Fibroblast of skin of scalp (primary cell): ENCODE data around the gene ATP6V1G2. TPM values are rescaled to one million over a fixed set of nuclear protein-coding genes. Genes with fewer than 3 reads are reported as not detected.
"Not testable (repeated sequence)": the region's sequence is repeated elsewhere in the genome, so short reads cannot be mapped to it uniquely, and the experiment has no call there.

Source experiments
- DNase-seq: peaks from one replicate; pipeline ENCODE4 v3.0.0-alpha.2; 2013
- polyA plus RNA-seq, 2 experiments: library from polyadenylated mRNA; unstranded; fragments of 120-200 nt; gene quantifications; one replicate each; pipeline ENCODE4 v1.2.1, GENCODE V29; 2013; ENCODE audit not compliant: insufficient read length in 2 of 2

Gene ATP6V1G2
- polyA plus RNA-seq (2013, experiment 1 of 2; ENCODE audit: insufficient read length), result 9.2 TPM
- polyA plus RNA-seq (2013, experiment 2 of 2; ENCODE audit: insufficient read length), result 6.1 TPM

DNA sequence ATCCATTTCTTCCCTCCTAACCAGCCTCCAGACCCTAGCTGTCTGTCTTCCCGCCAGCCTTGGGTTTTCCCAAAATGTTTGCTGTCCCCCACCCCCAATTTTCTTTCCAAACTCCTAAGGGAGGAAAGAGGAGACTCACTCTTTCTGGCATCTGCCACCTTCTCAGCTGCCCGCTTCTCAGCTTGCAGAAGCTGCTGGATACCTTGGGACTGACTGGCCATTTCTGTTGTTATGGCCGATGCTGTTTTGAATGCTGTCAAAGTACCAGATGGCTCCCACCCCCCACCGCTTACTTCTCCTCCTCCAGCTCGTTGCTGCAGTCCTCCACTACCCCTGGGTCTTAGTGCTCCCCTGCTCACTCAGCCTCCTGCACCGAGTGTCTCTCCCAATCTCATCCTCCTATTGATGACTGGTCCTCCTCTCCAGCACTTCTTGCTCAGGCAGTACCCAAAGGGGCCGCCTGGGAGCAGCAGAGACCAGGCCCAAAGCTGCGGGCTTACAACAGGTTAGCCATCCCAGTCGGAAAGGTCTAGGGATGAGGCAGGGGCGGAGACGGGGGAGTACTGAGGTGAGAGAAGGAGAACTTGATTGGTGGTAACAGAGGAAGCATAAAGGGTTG lies at the start of gene ATP6V1G2:
Gene ATP6V1G2, minus strand, starts transcription at position 270 of the 619 bp plus-strand sequence. Its CDS starts 49 bp downstream, at position 221.
- peak; percentile 94 for DNase-seq

DNA sequence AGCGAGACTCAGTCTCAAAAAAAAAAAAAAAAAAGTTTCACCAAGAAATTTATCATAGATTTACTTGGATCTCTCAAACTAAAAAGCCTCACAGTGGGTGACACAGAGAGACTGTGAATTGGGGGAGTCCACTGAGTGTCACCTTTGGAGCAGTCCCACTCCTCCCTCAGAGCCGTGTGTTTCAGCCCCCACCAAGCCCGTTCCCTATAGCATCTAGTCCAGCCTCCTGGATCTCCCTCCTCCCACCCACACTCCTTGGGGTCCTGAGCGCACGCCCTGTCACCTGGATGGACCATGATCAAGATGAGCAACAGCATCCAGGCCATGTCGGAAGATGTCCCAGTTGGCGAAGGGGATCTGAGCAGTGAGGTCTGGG lies 46.0 kb upstream of the ATP6V1G2 start:
- DNase-seq, result no peak

DNA sequence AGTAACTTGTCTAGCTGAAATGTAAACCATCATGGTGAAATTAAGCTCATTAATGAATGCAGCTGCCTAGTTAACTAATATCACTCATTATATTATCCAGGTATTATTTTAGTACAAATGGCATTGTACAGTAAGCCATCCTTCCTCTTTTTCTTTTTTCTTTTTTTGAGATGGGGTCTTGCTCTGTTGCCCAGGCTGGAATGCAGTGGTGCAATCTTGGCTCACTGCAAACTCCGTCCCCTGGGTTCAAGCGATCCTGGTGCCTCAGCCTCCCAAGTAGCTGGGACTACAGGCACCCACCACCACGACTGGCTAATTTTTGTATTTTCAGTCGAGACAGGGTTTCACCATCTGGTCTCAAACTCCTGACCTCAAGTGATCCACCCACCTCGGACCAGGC lies 44.3 kb upstream of the ATP6V1G2 start:
- not testable (repeated sequence) for DNase-seq

DNA sequence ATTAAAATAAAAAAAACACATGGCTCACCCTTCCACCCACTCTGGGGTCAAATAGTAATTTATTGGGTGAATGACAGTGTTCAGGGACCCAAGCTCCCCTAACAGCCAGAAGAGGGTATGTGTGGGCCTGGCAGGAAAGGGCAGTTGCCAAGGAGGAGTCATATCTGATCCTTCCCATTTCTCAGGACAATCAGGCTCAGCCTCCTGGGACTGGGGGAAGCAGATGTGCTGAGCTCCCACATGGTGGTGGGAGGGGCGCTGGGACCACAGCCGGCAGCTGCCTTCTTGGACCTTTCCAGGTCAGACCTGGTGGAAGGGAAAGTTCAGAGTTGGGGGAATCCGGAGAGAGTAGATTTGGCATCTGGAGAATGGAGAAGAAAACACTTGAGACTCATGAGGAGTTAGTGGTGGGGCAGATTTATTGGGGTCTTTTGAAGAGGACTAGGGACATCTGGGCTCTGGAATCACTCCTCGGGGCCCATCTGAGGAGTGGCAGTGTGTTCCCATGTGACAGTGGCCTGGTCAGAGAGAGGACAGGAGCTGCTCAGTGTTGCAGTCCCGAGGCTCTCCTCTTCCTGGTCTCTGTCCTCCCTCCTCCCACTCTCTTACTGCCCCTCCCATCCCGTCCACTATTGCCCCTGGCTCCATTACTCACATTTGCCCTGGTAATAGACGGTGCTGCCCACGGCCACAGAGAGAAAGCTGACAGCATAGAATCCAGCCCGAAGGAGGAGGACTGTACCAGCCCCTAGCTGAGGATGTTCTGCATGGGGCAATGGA lies 42.7 kb upstream of the ATP6V1G2 start:
- no peak for DNase-seq

DNA sequence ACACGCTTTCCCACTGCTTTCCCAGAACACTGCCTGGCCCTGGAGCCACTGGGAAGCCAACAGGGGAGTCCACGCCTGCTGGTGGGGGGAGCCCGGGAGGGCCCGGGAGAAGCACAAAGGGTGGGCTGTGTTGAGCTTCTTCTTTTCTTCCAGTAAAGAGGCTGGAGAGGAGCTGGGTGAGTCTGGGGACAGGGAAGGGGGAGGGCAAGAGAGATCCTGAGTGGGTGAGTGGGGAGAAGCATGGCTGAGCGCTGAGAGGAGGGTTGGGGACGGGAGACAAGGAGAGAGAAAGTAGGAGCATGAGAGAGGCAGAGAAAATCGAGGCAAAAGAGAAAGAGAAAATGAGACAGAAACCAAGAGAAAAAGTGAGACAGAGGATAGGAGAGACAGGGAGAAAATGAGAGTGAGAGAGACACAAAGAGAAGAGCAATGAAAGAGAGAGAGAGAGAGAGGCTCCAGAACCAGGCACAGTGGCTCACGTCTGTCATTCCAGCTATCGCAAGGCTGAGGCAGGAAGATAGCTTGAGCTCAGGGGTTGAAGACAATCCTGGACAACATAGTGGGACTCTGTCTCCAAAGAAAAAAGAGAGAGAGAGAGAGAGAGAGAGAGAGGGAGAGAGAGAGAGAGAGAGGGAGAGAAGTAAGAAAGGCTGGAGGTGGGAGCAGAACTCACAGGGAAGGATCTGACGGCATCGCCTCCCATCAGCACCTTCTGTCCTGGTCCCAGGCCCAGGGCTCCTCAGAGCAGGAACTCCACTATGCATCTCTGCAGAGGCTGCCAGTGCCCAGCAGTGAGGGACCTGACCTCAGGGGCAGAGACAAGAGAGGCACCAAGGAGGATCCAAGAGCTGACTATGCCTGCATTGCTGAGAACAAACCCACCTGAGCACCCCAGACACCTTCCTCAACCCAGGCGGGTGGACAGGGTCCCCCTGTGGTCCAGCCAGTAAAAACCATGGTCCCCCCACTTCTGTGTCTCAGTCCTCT lies 41.7 kb upstream of the ATP6V1G2 start:
- no peak for DNase-seq

DNA sequence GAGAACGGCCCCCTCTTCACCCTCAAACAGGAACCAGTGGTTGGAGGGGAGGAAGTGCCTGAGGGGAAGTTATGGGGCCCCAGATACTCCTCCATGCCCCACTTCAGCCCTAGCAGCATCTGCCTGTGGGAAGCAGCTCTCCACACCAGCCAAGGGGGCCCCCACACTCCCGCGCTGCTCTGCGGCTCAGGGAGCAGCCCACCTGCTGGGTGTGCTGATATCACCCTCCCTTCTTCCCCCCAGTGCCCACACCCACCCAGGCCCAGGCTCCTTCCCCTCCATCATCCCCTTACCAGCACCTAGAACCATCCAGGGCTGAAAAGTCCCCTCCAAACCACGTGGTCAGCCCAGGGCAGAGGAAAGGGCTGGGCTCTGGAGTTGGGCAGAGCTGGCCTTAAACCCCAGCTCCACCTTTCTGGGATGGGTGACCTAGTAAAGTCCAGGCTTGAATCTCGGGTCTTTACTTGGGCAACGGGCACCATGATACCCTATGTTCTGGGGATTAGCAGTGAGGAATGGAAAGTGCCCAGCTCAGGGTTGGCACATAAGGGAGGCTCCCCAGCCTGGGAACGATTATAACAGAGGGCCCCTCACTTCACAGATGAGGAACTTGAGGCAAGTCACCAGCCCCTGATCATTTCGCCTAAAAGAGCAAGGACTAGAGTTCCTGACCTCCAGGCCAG lies 40.3 kb upstream of the ATP6V1G2 start:
- DNase-seq, result no peak

DNA sequence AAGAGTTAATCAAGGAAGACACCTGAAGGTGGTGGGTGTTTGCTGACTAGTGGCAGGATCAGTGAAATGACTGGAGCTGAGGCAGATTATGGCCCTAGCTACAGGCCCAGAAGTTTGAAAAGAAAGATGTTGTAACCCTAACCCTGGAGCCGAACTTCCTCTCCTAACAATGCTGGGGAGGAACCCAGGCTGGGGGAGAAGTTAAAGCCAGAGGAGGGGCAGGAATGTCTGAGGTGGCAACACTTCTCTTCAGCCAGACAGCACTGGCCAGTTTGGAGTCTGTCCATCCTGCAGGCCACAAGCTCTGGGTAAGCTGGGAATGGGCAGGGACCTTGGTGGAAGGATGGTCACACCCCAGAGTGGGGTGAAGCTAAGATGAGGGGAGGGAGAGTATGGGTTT lies 39.6 kb upstream of the ATP6V1G2 start, which contains the start of gene LST1:
Gene LST1, plus strand, starts transcription at position 270 of the 400 bp plus-strand sequence. CDS start 1,023 bp downstream, outside the sequence.
- DNase-seq, result no peak

DNA sequence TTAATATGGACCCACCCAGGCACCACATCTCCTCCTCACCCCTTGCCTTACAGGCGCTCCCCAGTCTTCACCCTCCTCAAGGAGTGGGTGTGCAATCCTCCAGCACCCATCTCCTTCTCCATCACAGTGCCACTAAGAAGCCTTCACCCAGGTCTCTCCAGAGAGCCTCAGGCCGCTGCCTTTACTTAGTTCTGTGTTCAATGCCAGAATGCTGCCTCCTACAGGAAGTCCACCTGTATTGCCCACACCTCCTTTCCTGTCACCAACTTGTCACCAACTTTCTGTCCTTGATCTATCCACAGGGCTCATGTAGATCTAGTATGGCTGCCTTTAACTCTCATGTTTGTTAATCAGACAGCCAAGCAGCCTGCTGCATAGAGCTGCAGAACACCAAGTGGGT lies 39.1 kb upstream of the ATP6V1G2 start:
- no peak for DNase-seq

DNA sequence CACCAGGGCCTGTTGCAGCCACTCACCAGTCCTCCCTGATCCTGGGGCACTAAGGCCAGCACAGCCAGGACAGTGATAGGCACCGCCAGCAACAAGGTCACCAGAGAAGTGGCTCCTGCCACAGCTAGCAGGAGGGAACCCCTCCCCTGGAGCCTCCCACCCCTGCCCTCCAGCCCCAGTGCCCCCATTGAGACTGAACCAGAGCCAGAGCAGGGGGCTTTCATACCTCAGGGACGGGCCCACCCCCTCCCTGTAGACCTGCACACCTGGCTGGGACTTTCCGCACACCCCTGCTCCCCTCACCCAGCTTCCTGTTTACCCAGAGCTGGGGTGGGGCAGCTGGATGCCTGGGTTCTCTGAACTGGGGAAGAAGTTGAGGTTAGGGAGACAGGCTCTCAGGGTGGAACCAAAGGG lies 35.8 kb upstream of the ATP6V1G2 start, which contains the start of gene LTB:
Gene LTB, minus strand, starts transcription at position 195 of the 414 bp plus-strand sequence. Its CDS starts 7 bp downstream, at position 188.
- no peak for DNase-seq

DNA sequence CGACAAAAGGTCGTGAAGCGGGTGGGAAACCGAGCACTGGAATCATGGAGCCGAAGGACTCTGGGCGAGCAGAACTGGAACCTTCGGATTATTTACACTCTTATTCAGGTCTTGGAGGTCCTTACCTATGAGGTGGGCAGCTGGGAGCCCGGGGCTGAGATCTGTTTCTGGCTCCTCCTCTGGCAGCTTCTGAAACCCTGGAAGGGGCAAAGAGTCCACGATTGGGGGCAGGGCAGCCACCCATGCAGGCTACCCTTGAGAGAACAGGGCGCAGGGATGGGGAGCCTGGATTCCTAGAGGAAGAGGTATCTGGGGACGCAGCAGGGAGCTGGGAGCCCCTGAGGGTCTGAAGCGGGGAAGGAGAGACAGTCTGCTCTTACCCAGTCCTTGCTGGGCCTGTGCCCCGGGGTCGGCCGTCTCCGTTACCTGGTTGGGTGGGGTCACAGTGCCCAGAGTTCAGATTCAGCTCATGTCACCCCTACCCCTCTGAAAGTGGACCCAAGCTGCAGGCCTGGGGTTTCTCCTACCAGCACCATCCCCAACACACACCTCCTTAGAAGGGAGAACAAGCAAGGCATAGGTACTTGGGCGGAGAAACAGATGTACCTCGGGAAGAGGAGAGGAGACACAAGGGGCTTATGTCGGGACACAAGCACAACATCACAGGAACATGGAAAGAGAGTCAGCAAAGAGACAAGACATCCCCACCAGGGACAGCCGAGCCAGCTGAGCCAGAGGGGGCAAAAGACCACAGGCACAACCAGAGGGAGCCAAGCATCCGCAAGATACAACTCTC lies 35.2 kb upstream of the ATP6V1G2 start:
- peak; percentile 12 for DNase-seq

DNA sequence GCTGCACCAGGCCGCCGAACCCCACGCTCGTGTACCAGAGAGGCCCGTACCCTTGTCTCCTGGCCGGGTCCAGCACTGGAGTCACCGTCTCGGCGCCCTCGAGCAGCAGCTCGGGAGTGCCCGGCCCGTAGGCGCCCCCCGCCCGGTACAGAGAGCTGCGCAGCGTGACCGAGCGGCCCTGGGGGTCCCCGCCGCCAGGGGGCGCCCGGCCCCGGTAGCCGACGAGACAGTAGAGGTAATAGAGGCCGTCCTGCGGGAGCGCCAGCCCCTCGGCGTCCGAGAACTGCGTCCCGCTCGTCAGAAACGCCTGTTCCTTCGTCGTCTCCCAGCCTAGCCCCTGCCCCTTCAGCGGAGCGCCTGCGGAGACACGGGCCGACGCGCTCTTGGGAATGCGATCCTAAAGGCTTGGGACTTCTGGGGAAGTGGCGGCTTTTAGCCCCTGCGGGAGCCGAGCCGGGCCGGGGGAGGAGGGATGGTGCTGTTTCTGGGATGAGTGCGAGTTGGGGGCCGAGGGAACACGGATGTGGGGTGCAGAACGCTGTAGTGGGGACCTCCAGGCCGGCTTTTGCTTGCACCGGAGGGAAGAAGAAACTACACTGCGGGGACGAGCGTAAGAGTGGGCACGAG lies 34.5 kb upstream of the ATP6V1G2 start:
- peak; percentile 79 for DNase-seq

DNA sequence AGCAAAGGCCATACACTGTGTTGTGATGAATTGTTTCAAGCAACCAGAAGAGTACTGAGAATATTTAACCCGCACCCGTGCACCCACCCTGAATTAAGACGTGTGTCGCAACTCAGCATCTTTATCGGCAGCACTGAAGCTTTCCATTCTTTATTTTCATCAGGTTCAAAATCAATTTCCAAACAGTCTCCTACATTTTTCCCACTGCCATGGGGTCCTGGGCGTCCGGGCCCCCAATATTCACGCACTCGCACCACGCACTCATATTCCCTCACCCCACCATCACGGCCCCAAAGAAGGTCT lies 34.0 kb upstream of the ATP6V1G2 start:
- no peak for DNase-seq

DNA sequence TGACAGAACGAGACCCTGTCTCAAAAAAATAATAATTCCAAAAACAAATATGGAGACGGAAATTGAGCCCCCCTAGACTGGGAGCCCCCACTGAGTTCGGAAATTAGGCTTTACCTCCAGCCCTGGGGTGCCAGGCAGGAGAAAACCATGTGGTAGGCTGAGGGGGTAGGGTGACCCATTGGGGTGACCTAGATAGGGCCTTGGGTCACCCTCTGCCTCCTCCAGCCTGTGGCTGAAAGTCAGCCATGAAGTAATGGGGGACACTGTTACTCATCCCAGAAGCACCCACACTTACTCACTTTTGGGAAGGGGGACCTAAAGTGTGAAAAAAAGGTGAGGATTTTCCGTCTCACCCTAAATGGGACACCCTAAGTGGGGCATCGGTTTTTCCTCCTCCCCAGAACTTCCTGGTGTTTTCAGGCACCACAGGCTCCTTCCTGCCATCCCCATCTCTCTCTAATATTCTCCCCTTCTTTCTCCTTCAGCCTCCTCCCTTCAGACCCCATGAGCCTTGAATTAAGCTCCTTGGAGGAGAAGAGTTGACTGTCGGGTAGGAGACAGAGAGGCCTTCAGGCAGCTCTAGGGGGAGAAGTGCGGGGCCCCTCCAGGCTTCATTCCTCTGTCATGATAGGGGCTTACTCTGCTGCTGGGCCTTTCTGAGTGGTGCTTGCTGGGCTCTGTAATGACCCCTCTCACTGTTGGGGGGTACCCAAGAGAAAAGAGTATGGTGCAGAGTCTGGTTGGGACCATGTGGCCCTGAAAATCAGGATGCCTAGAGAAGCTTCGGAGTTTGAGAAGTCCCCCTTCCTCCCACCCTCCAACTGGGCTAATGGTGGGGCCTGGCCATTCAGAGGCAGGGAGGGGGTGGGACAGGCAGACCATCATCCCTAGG lies 33.4 kb upstream of the ATP6V1G2 start:
- DNase-seq, result no peak

DNA sequence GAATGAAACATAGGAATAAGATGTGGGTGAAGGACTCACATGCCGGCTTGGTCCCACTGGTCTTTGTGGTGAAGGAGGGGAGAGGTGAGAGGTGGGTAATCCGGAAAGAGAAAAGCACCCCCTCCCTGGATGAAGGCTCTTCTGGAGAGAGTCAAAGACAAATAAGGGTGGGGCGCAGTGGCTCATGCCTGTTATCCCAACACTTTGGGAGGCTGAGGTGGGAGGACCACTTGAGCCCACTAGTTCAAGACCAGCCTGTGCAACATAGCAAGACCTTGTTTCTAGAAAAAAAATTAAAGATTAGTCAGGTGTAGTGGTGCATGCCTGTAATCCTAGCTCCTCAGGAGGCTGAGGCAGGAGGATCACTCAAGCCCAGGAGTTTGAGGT lies 32.7 kb upstream of the ATP6V1G2 start:
- no peak for DNase-seq

DNA sequence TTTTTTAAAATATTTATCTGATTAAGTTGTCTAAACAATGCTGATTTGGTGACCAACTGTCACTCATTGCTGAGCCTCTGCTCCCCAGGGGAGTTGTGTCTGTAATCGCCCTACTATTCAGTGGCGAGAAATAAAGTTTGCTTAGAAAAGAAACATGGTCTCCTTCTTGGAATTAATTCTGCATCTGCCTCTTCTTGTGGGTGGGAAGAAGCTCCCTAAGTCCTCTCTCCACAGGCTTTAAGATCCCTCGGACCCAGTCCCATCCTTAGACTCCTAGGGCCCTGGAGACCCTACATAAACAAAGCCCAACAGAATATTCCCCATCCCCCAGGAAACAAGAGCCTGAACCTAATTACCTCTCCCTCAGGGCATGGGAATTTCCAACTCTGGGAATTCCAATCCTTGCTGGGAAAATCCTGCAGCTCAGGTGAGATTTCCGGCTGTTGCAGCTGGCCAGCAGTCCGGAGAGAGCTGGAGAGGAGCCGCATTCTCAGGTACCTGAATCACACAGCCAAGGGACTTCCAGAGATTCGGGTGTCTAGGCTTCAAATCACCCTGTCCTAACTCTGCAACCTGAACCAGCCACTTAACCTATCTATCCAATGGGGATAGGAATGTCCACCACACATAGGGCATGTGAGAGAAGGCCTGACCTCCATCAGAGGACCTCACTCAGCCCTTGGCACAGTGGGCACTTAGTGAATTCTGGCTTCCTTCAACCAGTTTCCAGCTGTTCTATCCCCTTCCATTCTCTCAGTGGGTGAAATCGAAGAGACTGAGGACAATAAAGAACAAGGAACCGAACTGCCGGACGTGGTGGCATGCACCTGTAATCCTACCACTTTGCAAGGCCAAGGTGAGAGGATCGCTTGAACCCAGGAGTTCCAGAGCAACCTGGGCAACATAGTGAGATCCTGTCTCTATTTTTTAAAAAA lies 32.0 kb upstream of the ATP6V1G2 start:
- DNase-seq, result no peak

DNA sequence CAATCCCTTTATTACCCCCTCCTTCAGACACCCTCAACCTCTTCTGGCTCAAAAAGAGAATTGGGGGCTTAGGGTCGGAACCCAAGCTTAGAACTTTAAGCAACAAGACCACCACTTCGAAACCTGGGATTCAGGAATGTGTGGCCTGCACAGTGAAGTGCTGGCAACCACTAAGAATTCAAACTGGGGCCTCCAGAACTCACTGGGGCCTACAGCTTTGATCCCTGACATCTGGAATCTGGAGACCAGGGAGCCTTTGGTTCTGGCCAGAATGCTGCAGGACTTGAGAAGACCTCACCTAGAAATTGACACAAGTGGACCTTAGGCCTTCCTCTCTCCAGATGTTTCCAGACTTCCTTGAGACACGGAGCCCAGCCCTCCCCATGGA lies 31.2 kb upstream of the ATP6V1G2 start:
- no peak for DNase-seq

DNA sequence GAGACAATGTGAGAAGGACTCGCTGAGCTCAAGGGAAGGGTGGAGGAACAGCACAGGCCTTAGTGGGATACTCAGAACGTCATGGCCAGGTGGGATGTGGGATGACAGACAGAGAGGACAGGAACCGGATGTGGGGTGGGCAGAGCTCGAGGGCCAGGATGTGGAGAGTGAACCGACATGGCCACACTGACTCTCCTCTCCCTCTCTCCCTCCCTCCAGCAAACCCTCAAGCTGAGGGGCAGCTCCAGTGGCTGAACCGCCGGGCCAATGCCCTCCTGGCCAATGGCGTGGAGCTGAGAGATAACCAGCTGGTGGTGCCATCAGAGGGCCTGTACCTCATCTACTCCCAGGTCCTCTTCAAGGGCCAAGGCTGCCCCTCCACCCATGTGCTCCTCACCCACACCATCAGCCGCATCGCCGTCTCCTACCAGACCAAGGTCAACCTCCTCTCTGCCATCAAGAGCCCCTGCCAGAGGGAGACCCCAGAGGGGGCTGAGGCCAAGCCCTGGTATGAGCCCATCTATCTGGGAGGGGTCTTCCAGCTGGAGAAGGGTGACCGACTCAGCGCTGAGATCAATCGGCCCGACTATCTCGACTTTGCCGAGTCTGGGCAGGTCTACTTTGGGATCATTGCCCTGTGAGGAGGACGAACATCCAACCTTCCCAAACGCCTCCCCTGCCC lies 30.6 kb upstream of the ATP6V1G2 start:
- DNase-seq, result no peak
